Measurements from ENCODE around the gene FANCI. TPM values are rescaled to one million over a fixed set of nuclear protein-coding genes. Genes with fewer than 3 reads are reported as not detected.
"Not testable (repeated sequence)": the region's sequence is repeated elsewhere in the genome, so short reads cannot be mapped to it uniquely, and the experiment has no call there.

FANCI gene
- total and polyA plus RNA-seq, 2 donors: 4.3 to 31.5 TPM

DNA sequence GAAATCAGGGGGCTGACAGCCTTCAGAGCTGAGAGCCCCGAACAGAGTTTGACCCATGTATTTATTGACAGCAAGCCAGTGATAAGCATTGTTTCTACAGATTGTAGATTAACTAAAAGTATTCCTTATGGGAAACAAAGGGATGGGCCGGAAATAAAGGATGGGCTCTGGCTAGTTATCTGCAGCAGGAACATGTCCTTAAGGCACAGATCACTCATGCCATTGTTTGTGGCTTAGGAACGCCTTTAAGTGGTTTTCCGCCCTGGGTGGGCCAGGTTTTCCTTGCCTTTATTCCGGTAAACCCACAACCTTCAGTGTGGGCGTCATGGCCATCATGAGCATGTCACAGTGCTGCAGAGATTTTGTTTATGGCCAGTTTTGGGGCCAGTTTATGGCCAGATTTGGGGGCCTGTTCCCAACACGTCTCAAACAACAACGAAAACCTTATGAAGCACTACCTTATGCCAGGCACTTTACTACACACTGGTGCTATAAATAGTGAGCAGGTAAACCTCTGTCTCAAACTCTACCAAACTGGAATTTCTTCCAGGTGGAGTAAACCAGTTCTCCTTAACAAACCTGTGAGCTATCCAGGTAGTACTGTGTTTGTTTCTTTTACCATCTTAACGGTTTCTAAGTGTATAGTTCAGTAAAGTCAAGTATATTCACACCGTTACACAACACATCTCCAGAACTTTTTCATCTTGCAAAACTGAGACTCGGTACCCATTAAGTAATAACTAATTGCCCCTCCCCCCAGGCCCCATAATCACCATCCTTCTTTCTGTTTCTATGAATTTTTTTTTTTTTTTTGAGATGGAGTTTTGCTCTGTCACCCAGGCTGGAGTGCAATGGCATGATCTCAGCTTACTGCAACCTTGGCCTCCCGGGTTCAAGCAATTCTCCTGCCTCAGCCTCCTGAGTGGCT lies 3.6 kb upstream of the FANCI start:
- not testable (repeated sequence) for DNase-seq (ENCODE audit: extremely low spot score); H3K36me3 ChIP-seq (ENCODE audit: insufficient read depth); H3K4me3 ChIP-seq (ENCODE audit: low read depth, low read length); H3K27ac ChIP-seq (ENCODE audit: low read depth); H3K4me1 ChIP-seq (ENCODE audit: insufficient read depth)
- WGBS: 89% methylated on average over 12 of the region's 12 CpGs

DNA sequence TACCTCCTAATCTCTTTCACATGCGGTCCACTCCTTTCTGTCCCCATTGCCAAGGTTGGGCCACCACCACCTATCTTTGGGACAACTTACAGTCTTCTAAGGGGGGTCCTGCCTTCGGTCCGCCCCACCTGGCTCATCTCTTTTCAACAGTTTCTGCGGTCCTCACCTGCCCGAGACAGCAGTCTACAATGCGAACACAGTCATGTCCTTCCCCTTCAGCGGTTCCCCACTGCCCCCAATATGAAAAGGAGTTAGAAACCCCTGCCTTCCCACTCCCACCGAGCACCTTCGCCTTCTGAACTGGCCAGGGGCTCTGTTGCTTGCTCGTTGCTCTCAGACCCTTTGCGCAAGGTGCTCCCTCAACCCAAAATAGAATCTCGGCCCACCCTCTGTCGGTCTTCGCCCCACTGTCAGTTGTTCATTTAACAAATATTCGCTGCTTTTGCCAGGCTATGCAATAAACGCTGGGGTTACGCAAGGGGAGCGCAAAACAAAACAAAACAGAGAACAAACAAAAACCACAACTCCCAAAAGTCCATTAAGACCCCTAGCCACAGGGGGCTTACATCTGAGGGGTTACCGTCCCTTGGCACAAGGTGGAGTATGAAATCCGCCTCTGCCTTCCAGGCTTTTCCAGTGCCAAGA lies 611 bp upstream of the FANCI start:
- WGBS: 23% methylated on average over 20 of the region's 20 CpGs
- H3K36me3 ChIP-seq (ENCODE audit: insufficient read depth): no peaks in the 10 kb centered on the region
- H3K4me3 ChIP-seq (ENCODE audit: low read depth, low read length): peak overlapping the region; percentile 60
- DNase-seq (ENCODE audit: extremely low spot score): no peak
- H3K4me1 ChIP-seq (ENCODE audit: insufficient read depth): no peaks in the 10 kb centered on the region
- H3K27ac ChIP-seq (ENCODE audit: low read depth): peak overlapping the region; percentile 61

DNA sequence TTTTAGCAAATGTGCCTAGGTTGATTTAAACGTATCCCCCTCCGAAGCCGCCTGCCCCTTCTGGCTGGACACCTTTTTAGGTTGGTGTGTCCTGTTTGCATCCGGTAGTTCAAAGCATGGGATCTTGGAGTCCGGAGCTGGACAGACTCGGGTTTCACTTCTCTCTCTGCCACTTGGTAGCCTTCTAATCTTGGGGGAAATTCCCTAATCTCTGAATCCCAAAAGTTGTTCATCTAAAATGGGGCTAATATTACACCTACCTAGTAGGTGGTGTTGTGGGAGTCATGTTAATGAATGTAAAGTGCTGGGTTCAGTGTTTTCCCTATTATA lies 760 bp downstream of the FANCI start:
- DNase-seq (ENCODE audit: extremely low spot score): no peak
- Histone ChIP-seq H3K36me3 (ENCODE audit: insufficient read depth) (no peaks in the 10 kb centered on the region), H3K27ac (ENCODE audit: low read depth) (no peak overlapping the region), H3K4me3 (ENCODE audit: low read depth, low read length) (peak overlapping the region; percentile 60), H3K4me1 (ENCODE audit: insufficient read depth) (no peaks in the 10 kb centered on the region)
- under 1% methylated on average over 6 of the region's 6 CpGs for WGBS

DNA sequence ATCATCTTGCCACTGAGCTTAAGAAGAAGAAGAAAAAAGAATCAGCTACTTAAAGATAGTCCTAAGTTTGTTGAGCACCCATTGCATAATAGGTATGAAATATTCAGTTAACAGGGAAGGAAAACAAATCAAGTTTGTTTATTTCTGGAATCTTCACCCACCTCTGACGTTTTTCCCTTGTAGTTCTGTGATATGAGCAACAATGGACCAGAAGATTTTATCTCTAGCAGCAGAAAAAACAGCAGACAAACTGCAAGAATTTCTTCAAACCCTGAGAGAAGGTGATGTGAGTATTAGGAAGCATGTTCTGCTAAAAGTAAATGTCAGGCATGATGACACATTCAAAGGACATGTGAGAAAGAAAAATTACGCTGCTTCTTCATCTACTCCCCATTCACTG lies 3.7 kb downstream of the FANCI start:
- Histone ChIP-seq H3K36me3 (ENCODE audit: insufficient read depth) (no peaks in the 10 kb centered on the region), H3K27ac (ENCODE audit: low read depth) (no peak overlapping the region), H3K4me3 (ENCODE audit: low read depth, low read length) (no peak overlapping the region), H3K4me1 (ENCODE audit: insufficient read depth) (no peaks in the 10 kb centered on the region)
- WGBS: 78% methylated on average over 2 of the region's 2 CpGs
- no peak for DNase-seq (ENCODE audit: extremely low spot score)

DNA sequence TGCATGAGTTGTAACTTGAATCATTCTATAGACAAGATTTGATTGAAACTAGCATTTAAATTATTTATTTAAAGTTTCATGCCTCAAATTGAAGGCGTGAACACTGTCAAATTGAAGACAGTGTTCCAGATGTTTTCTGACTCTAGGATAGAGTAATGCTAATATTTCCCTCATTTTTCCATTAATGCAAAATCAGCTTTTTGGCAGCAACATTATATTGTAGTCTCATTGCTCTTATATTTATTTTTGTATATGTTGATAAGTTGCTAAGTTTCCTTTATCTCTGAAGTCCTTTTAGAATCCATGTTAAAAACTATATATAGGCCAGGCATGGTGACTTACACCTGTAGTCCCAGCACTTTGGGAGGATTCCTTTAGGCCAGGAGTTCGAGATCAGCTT lies 4.8 kb downstream of the FANCI start:
- Histone ChIP-seq H3K36me3 (ENCODE audit: insufficient read depth) (no peaks in the 10 kb centered on the region), H3K27ac (ENCODE audit: low read depth) (no peak overlapping the region), H3K4me1 (ENCODE audit: insufficient read depth) (no peaks in the 10 kb centered on the region), H3K4me3 (ENCODE audit: low read depth, low read length) (no peak overlapping the region)
- no peak for DNase-seq (ENCODE audit: extremely low spot score)
- 99% methylated on average over 2 of the region's 2 CpGs for WGBS

DNA sequence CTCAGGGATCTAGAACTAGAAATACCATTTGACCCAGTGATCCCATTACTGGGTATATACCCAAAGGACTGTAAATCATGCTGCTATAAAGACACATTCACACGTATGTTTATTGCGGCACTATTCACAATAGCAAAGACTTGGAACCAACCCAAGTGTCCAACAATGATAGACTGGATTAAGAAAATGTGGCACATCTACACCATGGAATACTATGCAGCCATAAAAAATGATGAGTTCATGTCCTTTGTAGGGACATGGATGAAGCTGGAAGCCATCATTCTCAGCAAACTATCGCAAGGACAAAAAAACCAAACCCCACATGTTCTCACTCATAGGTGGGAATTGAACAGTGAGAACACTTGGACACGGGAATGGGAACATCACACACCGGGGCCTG lies 6.4 kb downstream of the FANCI start:
- WGBS: 90% methylated on average over 5 of the region's 5 CpGs
- H3K27ac ChIP-seq (ENCODE audit: low read depth); H3K4me3 ChIP-seq (ENCODE audit: low read depth, low read length): not testable (repeated sequence)

DNA sequence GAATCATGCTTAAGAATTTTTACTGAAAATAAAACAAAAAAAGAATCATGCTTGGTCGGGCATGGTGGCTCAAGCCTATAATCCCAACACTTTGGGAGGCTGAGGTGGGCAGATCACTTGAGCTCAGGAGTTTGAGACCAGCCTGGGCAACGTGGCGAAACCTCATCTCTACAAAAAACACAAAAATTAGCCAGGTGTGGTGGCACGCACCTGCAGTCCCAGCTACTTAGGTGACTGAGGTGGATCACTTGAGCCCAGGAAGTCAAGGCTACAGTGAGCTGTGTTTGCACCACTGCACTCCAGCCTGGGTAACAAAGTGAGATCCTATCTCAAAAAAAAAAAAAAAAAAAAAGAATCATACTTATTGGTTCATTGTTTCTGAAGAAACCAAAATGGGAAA lies 33.5 kb downstream of the FANCI start:
- WGBS: 97% methylated on average over 4 of the region's 4 CpGs
- not testable (repeated sequence) for H3K4me1 ChIP-seq (ENCODE audit: insufficient read depth); H3K36me3 ChIP-seq (ENCODE audit: insufficient read depth); DNase-seq (ENCODE audit: extremely low spot score); H3K27ac ChIP-seq (ENCODE audit: low read depth); H3K4me3 ChIP-seq (ENCODE audit: low read depth, low read length)

More for the DNA sequence above, 6.4 kb downstream of the FANCI start:
- H3K4me1 ChIP-seq (ENCODE audit: insufficient read depth); DNase-seq (ENCODE audit: extremely low spot score); H3K36me3 ChIP-seq (ENCODE audit: insufficient read depth): not testable (repeated sequence)

DNA sequence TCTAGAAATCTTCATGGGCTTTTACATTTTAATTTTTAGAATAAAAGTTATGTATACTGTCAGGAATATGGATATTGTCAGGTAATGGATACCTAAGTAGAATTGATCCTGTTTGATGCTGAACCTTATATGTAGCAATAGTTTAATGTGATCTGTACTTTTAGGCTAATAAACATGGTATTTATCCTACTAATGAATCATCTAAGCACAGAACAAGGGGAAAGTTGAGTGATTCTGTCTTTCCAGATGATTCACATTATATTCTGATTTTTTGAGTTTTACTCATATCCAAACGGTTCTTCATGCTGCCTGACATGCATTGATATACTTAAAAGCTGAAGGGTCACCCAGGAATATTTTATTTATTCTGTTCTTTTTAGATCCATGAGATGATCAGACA lies 34.5 kb downstream of the FANCI start:
- Histone ChIP-seq H3K4me3 (ENCODE audit: low read depth, low read length) (no peak overlapping the region), H3K27ac (ENCODE audit: low read depth) (no peak overlapping the region), H3K36me3 (ENCODE audit: insufficient read depth) (no peaks in the 10 kb centered on the region), H3K4me1 (ENCODE audit: insufficient read depth) (no peaks in the 10 kb centered on the region)
- DNase-seq (ENCODE audit: extremely low spot score): no peak
- WGBS: 87% methylated on average over 1 of the region's 1 CpG

DNA sequence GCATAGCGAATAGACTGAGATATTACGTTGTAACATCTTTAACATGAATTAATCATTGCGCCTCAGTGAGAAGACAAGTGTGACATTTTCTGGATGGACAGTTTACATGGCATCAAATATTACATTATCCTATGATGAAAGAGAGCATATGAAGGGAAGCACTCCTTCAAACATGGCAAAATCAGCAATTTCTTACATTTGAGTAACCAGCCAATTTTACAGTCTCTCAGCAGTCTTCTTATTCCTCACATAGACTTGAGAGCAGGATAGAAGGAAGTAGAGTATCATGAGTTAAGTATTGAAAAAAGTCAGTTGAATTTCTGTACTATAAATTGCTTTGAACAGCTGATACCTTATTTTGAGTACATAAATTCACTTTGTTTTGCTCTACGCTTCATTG lies 38.9 kb downstream of the FANCI start:
- no peaks in the 10 kb centered on the region for H3K4me1 ChIP-seq (ENCODE audit: insufficient read depth)
- WGBS: 97% methylated on average over 4 of the region's 4 CpGs

DNA sequence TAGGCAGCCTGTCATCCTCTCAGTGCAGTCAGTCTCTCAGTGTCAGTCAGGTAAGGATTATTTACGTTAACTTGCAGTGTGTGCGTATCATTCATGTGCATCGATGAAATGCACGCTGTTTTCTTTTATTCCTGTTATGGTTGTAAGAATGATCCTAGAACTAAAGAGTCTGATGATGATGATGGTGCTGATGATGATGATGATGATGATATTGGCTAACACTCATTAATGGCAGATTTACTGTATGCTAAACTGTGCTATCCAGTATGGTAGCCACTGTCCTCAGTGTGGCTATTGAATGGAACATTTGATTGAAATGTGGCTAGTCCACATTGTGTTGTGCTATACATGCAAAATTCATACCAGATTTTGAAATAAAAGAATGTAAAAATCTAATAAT lies 39.4 kb downstream of the FANCI start:
- H3K27ac ChIP-seq (ENCODE audit: low read depth): no peak overlapping the region
- no peaks in the 10 kb centered on the region for H3K4me1 ChIP-seq (ENCODE audit: insufficient read depth)
- WGBS: 87% methylated on average over 4 of the region's 4 CpGs
- no peaks in the 10 kb centered on the region for H3K36me3 ChIP-seq (ENCODE audit: insufficient read depth)
- no peak overlapping the region for H3K4me3 ChIP-seq (ENCODE audit: low read depth, low read length)
- no peak for DNase-seq (ENCODE audit: extremely low spot score)

More for the DNA sequence above, 38.9 kb downstream of the FANCI start:
- Histone ChIP-seq H3K27ac (ENCODE audit: low read depth) (no peak overlapping the region), H3K4me3 (ENCODE audit: low read depth, low read length) (no peak overlapping the region), H3K36me3 (ENCODE audit: insufficient read depth) (no peaks in the 10 kb centered on the region)
- DNase-seq (ENCODE audit: extremely low spot score): no peak

DNA sequence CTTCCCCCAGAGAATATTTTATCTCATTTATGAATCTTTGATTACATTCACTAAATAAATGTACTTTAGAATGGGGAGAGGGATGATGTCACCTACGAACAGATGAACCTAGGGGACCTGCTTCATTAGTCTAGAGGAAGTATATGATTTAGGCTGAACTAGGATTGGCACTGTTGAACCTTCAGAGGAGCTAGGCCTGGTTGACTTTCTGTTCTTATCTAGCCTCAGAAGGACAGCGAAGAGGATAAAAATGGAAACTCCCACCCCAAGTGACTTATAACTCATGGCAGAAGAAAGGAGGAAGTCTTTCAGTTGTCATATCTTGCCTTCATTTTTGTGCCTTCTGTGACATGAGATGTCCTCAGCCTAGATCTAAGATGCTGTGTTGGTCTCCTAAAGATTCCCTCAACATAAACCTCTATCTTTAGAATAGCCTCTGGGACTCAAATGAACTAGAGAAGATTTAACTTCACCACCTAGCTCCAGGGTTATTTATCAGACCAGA lies 48.2 kb downstream of the FANCI start:
- no peaks in the 10 kb centered on the region for H3K4me1 ChIP-seq (ENCODE audit: insufficient read depth)
- H3K4me3 ChIP-seq (ENCODE audit: low read depth, low read length): no peak overlapping the region
- no peak for DNase-seq (ENCODE audit: extremely low spot score)
- no peak overlapping the region for H3K27ac ChIP-seq (ENCODE audit: low read depth)
- WGBS: 90% methylated on average over 2 of the region's 2 CpGs
- no peaks in the 10 kb centered on the region for H3K36me3 ChIP-seq (ENCODE audit: insufficient read depth)

DNA sequence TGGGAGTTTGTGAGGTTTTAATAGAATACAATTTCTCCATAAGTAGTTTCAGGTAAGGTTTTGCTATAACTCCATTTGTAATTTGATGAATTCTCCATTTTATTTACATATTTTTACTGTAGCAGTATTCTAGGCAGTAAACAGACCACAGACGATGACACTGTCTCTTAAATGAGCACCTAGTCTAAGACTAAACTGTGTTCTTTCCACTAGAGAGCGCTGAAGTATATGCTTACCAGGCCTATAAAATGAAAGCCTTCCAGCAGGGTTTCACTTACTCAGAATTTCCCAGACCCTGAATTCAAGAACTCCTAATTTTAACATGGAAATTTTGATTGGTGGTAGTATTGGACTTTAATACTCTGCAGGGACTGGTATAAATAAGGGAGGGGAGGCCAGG lies 49.2 kb downstream of the FANCI start:
- Histone ChIP-seq H3K4me3 (ENCODE audit: low read depth, low read length) (no peak overlapping the region), H3K4me1 (ENCODE audit: insufficient read depth) (no peaks in the 10 kb centered on the region), H3K27ac (ENCODE audit: low read depth) (no peak overlapping the region), H3K36me3 (ENCODE audit: insufficient read depth) (no peaks in the 10 kb centered on the region)
- 94% methylated on average over 2 of the region's 2 CpGs for WGBS
- DNase-seq (ENCODE audit: extremely low spot score): no peak

DNA sequence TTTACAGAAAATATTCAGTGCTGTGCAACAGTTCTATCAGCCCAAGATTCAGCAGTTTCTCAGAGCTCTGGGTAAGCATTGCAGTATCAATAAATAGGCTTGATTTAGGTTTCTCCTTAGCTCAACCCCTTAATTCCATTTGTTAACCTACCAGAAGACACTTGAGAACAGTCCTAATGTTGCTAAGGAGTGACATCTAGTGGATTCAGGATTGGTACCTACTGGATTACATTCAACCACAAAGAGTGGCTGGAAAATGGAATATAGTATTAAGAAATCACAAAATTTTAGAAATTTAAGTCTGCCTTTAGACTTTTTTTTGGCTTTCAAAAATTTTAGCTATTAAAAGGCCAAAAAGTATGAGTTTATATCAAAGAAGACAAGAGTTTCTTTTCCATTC lies 56.1 kb downstream of the FANCI start:
- no peak overlapping the region for H3K4me3 ChIP-seq (ENCODE audit: low read depth, low read length)
- no peaks in the 10 kb centered on the region for H3K36me3 ChIP-seq (ENCODE audit: insufficient read depth)
- no peak for DNase-seq (ENCODE audit: extremely low spot score)
- no peaks in the 10 kb centered on the region for H3K4me1 ChIP-seq (ENCODE audit: insufficient read depth)
- H3K27ac ChIP-seq (ENCODE audit: low read depth): no peak overlapping the region
